ENCODE results near the gene APEH. TPM values are rescaled to one million over a fixed set of nuclear protein-coding genes. Genes with fewer than 3 reads are reported as not detected.
A peak's percentile ranks its signal among the peaks of the same experiment; 100 is the strongest.

Gene APEH
- total and polyA plus RNA-seq, 2 of the 4 experiments (the other 2 are of a cell fraction) = 89.2 to 142 TPM

DNA sequence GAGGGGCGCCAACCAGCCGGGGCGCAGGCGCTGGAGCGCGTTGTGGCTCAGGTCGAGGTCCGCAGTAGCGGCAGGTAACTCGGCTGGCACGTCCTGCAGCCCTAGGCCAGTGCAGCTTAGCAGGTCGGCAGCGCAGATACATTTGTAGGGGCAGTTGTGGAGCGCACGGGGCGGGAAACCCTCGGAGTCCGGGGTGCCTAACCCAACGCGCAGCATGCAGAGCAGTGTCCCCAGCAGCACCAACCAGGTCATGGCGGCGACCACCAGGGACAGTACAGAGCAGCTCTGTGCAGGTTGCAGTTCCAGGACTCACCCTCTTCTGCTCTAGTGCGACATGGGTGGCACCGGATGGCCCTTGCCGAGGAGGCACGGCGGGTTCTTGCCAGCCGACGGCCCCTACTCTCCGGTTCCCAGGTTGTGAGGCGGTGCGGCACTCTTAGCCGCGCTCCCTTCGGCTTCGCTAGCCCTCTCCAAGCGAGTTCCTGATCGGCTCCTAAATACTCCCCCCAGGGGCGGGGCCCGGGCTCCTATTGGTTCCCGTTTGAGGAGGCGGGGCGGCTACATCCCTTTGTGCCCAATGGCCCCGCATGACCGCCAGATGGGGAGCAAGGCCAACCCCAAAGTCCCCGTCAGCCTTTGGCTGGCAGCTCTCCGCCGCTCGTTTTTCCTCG is 45.2 kb downstream of the APEH start, which contains the start of gene AMIGO3 (continued):
- TF ChIP-seq FOS (IDR thresholded peaks at IDR 0.05; ENCODE audit: low read depth, low read length) (no peak), CEBPB (IDR thresholded peaks at IDR 0.05; ENCODE audit: low read depth, low read length) (no peak), RCOR1 (IDR thresholded peaks at IDR 0.05; ENCODE audit: insufficient replicate concordance, low read length) (no peak)

- H3K9ac ChIP-seq (ENCODE audit: low read depth, low read length) = no peak overlapping the region
- dilution Hi-C loops (cut with HindIII; ENCODE audit: low sequenced_read_pairs, unreplicated experiment) = no loop called here
- no peak overlapping the region for H3K27ac ChIP-seq (ENCODE audit: insufficient read depth, low read length)
- WGBS, 2 experiments (ENCODE audit: extremely low coverage in 2 of 2, insufficient read length in 1 of 2) = no CpG with 5 or more reads among the region's 4 CpGs
- in situ Hi-C loops (cut with MboI; ENCODE audit: low sequenced_read_pairs) = no loop called here
- H3K9me1 ChIP-seq (ENCODE audit: insufficient read depth, low read length) = peaks cover 5% of the 10 kb centered on the region; the same call in 1 of the 2 replicates
- H2AK5ac ChIP-seq (ENCODE audit: low read depth, low read length) = no peak overlapping the region
- ChIA-PET CTCF (interaction anchor here (3.3 kb wide), 1 partner anchor 119 kb away, joined by 9 read pairs; no protein-coding TSS in a partner anchor), POLR2A (ENCODE audit: unreplicated experiment) (no interaction called here)
- no peak overlapping the region for H2BK5ac ChIP-seq (ENCODE audit: low read depth, low read length, poor library complexity, severe bottlenecking)
- H3K23ac ChIP-seq (ENCODE audit: low read depth, low read length) = no peak overlapping the region
- H2AK9ac ChIP-seq (replicated peaks; ENCODE audit: low read depth, low read length, poor library complexity) = peak overlapping the region; percentile 15
- H3K4me3 ChIP-seq (ENCODE audit: insufficient read depth, low read depth, low read length) = no peak overlapping the region
- no peak overlapping the region for H4K91ac ChIP-seq (ENCODE audit: insufficient read depth, low read depth, low read length)
- peaks cover 17% of the 10 kb centered on the region for H3K4me1 ChIP-seq (ENCODE audit: control insufficient read depth, insufficient read depth, low read length)
- H4K20me1 ChIP-seq (ENCODE audit: insufficient read depth, low read length) = peaks cover 31% of the 10 kb centered on the region
- no peak overlapping the region for H2AFZ ChIP-seq (replicated peaks; ENCODE audit: low read length, poor library complexity)
- no peak overlapping the region for H3K4me2 ChIP-seq (ENCODE audit: low read depth, low read length)
- no peak overlapping the region for H3K18ac ChIP-seq (ENCODE audit: low read depth, low read length)
- ATAC-seq (ENCODE audit: low read depth) (no peak), DNase-seq (no peak)
- H3K9me3 ChIP-seq (ENCODE audit: control insufficient read depth, insufficient read depth, low read length) = no peaks in the 10 kb centered on the region
- intact Hi-C loops (cut with micrococcal nuclease) = no loop called here
- no peak overlapping the region for H3K56ac ChIP-seq (ENCODE audit: extremely low read depth, insufficient read depth, low read length)
- H3K79me1 ChIP-seq (ENCODE audit: low read depth in 1 of 2, low read length in 2 of 2) = peaks cover 15 to 43% of the 10 kb centered on the region in 2 experiments; a peak in 3 of 4 replicates
- H2BK15ac ChIP-seq (ENCODE audit: low read depth, low read length) = no peak overlapping the region
- no peak overlapping the region for H2BK120ac ChIP-seq (ENCODE audit: low read depth, low read length)
- H3K14ac ChIP-seq (replicated peaks; ENCODE audit: low read depth, low read length) = no peak overlapping the region
- H4K8ac ChIP-seq (ENCODE audit: low read depth in 2 of 2, low read length in 2 of 2) = no peak overlapping the region
- no peak overlapping the region for H4K5ac ChIP-seq (ENCODE audit: low read depth, low read length)
- no peaks in the 10 kb centered on the region for H3K27me3 ChIP-seq (ENCODE audit: control insufficient read depth, insufficient read depth, low read length)
- H2BK20ac ChIP-seq (ENCODE audit: low read depth, low read length) = no peak overlapping the region
- BruUV-seq (replicated peaks) = no TSS peak
- peaks cover 30% of the 10 kb centered on the region for H3K36me3 ChIP-seq (ENCODE audit: control insufficient read depth, insufficient read depth, low read length)
- H3K4ac ChIP-seq (ENCODE audit: low read depth, low read length) = no peak overlapping the region
- no peak for TF ChIP-seq CEBPB (IDR thresholded peaks at IDR 0.05; ENCODE audit: low read depth, low read length)
- TF ChIP-seq MXI1 (IDR thresholded peaks at IDR 0.05; ENCODE audit: borderline replicate concordance, low read depth, low read length) = no peak
- TF ChIP-seq, protein P1, sequence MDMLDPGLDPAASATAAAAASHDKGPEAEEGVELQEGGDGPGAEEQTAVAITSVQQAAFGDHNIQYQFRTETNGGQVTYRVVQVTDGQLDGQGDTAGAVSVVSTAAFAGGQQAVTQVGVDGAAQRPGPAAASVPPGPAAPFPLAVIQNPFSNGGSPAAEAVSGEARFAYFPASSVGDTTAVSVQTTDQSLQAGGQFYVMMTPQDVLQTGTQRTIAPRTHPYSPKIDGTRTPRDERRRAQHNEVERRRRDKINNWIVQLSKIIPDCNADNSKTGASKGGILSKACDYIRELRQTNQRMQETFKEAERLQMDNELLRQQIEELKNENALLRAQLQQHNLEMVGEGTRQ (IDR thresholded peaks at IDR 0.05; ENCODE audit: low read depth, low read length) = no peak
- TF ChIP-seq FOS (IDR thresholded peaks at IDR 0.05; ENCODE audit: low read depth, low read length) = no peak
- no peak for TF ChIP-seq RCOR1 (IDR thresholded peaks at IDR 0.05; ENCODE audit: insufficient replicate concordance, low read length)
- no peak for TF ChIP-seq CTCF (conservative IDR thresholded peaks at IDR 0.05; ENCODE audit: low read depth, low read length)
- no peak for TF ChIP-seq BHLHE40 (IDR thresholded peaks at IDR 0.05; ENCODE audit: low read depth, low read length)
- TF ChIP-seq SMC3 (IDR thresholded peaks at IDR 0.05; ENCODE audit: low read depth, low read length) = no peak
- no peak for TF ChIP-seq CHD1 (IDR thresholded peaks at IDR 0.05; ENCODE audit: low read depth, low read length)
- TF ChIP-seq MAFK (IDR thresholded peaks at IDR 0.05; ENCODE audit: low read depth, low read length) = no peak
Observed at GRCh38 chr3:49720855-49721595, 46.9 kb downstream of the APEH start.
